HL-60/S4 (cell line): Measurements from ENCODE around the gene PTCH2.

ENCODE experiments used
- in situ Hi-C: fragments of 300-500 bp; cut with MboI; formaldehyde crosslinking; loops from 2 replicates; pipeline ENCODE4 v1.14.3; 2022; ENCODE audit warnings: low sequenced_read_pairs

The PTCH2 gene

DNA sequence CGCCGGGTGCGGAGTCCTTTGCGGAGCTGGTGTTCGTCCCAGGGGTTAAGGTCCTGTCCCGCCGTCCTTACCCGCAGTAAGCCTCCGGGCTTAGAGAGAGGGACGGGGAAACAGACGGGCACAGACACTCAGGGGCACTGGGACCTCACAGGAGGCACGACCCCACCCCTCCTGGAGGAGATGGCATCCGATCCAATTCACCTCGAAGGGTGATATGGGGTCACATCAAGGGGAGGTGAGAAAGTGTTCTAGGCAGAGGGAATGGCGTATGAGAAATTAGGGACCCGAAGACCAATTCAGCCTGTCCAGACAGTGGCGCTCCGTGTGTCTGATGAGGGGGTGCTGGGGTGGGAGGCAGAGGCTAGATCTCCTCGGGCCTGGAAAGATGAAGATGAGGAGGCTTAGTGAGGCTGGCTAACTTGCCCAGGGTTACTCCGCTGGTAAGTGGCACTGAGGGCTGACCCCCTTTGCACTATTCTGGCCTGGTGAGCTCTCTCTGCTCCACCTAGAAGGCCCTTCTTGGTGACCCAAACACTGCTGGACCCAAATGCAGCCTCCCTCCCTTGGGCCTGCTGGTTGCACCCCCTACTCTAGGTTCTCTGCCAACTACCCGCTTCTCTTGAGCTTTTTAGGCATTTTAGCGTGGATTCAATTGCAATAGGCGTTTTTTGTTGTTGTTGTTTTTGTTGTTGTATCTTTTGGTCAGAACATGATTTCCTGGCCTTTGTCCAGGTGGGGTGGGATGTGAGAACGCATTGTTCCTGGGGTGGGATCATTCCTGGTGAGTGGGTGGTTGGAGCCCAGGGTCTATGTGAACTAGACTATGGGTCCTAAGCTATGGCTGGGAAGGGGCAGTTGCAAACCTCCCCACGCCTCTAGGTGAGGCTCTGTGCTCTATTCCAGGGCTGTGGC, 22.5 kb downstream of the PTCH2 start:
- in situ Hi-C loops: no loop called here

DNA sequence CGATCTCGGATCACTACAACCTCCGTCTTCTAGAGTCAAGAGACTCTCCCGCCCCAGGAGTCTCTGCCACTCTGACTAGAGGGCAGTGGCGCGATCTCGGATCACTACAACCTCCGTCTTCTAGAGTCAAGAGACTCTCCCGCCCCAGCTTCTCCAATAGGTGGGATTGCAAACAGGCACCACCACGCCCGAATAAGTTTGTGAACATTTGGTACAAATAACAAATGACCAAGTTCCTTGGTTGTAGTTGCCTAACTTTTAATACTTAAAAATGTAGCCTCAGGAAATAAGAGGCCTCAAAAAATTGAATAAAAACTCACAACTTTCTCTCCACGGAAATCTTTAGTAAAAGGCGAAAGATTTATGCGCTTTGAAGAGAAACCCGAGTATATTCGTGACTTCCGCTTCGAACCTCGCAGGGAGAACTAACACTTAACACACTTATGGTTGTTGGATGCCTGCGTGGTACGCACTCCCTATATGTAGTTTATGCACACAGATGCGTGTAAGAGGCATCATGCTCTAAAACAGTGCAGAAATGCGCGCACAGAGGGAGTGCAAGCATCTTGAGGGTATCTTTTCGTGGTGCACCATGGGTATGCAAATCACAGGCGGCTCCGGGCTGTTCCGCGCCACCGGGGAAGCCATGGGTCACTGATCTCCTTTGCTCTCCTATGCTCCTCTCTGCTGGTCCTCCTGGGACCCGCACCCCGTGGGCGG, 23.3 kb downstream of the PTCH2 start:
- in situ Hi-C loops: loop anchor here (10.0 kb wide), 1 partner anchor 675 kb away; the partner anchor contains the start of gene TESK2

DNA sequence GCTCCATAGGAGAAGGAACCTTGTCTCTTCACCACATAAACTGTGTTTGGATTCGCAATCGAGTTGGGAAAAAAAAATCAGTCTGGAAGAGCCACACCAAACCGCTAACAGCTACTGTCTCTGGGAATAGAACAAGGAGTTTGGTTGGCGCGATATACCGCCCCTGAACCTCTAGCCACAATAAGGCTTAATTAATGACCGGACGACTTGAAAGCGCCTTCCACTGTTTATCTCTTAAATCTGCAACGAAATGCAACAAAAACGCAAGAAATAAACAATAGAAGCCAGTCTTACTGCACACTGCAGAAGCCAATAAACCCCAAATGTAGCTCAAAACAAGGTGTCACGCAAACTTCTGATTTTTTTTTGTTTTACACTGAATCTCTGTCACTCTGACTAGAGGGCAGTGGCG, 23.9 kb downstream of the PTCH2 start:
- in situ Hi-C loops: loop anchor here (10.0 kb wide), 1 partner anchor 676 kb away; the partner anchor contains the start of gene TESK2

DNA sequence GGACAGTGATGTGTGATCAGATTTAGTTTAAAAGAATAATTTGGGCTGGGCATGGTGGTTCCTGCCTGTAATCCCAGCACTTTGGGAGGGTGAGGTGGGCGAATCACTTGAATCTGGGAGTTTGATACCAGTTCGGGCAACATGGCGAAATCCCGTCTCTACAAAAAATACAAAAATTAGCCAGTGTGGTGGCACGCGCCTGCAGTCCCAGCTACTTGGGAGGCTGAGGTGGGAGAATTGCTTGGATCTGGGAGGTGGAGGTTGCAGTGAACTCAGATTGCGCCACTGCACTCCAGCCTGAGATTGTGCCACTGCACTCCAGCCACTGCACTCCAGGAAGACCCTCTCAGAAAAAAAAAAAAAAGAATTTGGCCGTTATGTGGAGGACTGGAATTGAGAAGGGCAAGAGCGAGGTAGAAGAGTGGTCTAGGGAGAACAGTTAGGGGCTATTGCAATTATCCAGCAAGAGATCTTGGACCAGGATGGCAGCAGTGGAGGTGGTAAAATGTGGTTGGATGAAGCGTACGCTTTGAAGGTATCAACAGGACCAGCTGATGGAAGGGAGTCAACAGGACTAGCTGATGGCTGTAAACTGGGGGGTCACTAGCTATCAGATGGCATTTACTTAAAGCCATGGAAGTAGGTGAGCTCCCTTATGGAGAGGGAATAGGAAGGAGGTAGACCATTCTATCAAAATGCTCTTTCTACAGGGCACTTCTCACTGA, 25.1 kb downstream of the PTCH2 start:
- in situ Hi-C loops: loop anchor here (10.0 kb wide), 1 partner anchor 677 kb away; the partner anchor contains the start of gene TESK2

DNA sequence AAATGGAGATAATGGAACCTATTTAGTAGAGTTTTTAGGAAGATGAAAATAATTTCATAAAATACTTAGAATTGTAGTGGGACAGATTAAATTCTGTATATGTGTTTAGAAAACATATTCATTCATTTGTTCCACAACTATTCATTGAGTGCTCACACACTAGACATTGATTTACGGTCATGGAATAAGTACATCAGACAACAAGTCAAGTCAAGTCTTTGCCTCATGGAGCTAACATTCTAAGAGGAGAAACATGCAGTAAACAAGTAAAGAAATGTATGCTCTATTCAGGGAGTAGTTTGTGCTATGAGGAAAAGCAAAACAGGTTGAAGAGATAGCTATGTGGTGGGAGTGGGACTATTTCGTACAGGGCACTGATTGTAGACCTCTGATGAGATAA, 25.7 kb downstream of the PTCH2 start:
- in situ Hi-C loops: loop anchor here (10.0 kb wide), 1 partner anchor 677 kb away; the partner anchor contains the start of gene TESK2

DNA sequence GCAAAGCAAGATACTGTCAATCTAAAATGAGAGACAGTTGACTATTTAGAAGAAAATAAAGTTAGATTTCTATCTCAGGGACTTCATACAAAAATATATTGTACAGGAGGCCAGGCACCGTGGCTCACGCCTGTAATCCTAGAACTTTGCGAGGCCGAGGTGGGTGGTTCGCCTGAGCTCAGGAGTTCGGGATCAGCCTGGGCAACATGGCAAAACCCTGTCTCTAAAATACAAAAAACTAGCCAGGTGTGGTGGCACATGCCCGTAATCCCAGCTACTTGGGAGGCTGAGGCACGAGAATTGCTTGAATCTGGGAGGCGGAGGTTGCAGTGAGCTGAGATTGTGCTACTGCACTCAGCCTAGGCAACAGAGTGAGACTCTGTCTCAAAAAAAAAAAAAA, 27.1 kb downstream of the PTCH2 start:
- in situ Hi-C loops: loop anchor here (10.0 kb wide), 1 partner anchor 679 kb away; the partner anchor contains the start of gene TESK2

DNA sequence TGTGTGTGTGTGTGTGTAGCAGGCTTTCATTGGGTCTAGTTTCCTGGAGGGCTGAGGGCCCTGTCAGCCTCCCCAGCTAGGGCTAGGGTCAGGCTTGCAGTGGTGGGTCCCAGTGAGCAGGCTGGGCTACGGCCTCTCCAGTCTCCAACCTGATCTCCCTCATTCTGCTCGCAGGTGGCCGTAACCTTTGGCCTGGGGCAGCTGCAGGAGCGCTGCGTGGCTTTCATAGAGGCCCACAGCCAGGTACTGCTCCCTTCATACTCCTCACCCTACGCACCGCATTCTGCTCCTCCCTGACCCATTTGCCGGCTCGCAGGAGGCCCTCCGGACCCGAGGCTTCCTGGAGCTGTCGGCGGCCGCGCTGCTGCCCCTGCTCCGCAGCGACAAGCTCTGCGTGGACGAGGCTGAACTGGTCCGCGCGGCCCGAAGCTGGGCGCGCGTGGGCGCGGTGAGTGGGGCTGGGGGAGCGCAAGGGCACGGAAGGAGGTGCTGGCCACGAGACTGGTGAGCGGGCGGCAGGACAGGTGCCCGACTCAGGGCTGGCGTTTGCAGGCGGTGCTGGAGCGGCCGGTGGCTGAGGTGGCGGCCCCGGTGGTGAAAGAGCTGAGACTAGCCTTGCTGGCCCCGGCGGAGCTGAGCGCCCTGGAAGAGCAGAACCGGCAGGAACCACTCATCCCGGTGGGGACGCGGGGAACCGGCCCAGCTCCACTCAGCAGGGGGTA, 30.1 kb downstream of the PTCH2 start:
- in situ Hi-C loops: loop anchor here (10.0 kb wide), 1 partner anchor 682 kb away; the partner anchor contains the start of gene TESK2

DNA sequence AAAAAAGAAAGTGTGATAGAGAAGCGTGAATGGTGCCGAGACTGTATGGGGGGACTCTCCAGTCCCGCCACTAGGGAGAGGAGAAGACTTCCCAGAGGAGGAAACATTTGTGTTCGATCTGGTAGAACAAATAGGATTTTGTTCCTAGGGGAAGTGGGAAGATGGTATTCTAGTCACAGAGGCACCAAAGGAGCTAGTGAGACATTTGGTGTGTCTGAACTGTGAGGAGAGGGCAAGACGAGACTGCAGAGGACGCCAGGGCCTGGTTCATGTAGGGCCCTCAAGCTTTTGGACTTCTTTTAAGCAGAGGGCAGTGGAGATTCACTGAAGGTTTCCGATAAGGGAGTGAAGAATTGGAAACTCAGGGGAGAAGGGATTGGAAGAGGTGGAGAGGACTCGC, 31.8 kb downstream of the PTCH2 start:
- in situ Hi-C loops: loop anchor here (10.0 kb wide), 1 partner anchor 684 kb away; the partner anchor contains the start of gene TESK2

DNA sequence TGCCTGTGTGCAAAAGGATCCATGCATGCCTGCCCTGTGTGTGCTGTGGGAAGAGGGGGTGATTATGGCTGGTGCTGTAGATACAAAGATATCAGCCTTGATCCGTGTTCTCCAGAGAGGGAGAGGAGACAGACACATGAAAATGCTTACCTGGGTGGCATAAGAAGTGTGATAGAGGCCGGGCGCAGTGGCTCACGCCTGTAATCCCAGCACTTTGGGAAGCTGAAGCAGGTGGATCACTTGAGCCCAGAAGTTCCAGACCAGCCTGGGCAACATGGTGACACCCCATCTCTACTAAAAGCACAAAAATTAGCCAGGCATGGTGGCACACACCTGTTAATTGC, 32.3 kb downstream of the PTCH2 start:
- in situ Hi-C loops: loop anchor here (10.0 kb wide), 1 partner anchor 684 kb away; the partner anchor contains the start of gene TESK2

DNA sequence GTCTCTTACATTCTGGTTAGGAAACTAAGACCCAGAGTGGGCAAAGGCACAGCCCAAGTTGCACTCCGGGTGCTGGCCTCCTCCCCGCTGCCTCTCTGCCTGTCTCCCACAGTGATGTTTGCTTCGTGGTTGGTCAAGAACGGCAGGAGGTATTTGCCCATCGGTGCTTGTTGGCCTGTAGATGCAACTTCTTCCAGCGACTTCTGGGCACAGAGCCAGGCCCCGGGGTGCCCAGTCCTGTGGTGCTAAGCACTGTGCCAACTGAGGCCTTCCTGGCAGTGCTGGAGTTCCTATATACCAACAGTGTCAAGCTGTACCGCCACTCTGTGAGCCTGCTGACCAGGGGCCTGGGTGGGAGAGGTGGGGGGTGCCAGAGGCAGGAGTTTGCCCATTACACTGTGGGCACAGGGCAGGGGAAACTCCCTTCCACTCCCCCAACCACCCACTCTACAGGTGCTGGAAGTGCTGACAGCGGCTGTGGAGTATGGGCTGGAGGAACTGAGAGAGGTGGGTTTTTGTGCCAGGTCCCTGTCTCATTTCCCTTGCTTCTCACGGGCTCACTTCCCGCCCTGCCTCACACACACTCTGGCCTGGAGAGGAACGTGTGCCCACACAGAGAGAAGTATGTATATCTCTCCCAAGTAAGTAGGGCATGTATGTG, 32.8 kb downstream of the PTCH2 start:
- in situ Hi-C loops: loop anchor here (10.0 kb wide), 1 partner anchor 685 kb away; the partner anchor contains the start of gene TESK2

DNA sequence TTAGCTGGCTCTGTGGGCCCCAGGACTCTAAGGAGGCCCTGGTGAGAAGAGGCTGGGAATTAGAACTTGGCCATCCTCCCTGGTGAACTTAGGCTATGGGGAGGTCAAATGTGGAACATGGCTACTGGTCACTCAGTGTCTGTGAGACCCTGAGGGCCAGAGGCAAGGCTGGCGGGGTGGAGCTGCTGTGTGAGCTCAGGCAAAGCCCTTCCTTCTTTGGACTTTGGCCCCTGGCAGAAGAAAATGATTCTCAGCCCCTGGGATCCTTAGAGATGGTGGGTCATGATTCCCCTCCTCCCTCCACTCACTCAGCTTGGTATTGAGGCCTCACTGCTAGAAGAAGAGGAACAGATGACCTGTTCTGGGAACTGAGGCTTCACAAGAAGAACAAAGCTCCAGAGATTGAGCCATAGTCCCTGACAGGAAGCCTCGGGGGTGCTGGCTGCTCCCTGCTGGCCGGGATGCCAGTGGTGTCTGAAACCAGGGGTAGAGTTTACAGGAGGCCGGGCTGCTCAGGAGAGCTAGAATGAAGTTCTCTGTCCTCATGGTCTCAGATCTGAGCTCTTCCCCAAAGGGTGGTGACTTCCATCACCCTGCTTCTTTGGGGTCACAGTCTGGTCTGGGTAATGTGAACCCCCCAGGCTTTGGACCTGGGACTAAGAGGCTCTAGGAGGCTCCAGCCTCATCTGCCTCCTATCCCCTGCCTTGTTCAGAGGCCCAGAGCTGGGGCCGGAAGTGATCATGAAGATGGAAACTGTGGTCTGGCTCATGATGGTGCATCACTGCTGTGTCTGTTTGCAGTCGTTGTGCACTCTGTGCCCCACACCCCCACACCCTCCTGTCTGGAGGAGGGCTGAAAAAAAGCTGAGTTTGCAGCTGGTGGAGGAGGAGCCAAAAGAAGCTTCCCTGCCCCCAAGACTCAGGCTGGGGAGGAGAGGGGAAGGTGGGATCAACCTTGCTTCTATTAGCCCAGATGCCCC, 33.8 kb downstream of the PTCH2 start:
- in situ Hi-C loops: no loop called here

DNA sequence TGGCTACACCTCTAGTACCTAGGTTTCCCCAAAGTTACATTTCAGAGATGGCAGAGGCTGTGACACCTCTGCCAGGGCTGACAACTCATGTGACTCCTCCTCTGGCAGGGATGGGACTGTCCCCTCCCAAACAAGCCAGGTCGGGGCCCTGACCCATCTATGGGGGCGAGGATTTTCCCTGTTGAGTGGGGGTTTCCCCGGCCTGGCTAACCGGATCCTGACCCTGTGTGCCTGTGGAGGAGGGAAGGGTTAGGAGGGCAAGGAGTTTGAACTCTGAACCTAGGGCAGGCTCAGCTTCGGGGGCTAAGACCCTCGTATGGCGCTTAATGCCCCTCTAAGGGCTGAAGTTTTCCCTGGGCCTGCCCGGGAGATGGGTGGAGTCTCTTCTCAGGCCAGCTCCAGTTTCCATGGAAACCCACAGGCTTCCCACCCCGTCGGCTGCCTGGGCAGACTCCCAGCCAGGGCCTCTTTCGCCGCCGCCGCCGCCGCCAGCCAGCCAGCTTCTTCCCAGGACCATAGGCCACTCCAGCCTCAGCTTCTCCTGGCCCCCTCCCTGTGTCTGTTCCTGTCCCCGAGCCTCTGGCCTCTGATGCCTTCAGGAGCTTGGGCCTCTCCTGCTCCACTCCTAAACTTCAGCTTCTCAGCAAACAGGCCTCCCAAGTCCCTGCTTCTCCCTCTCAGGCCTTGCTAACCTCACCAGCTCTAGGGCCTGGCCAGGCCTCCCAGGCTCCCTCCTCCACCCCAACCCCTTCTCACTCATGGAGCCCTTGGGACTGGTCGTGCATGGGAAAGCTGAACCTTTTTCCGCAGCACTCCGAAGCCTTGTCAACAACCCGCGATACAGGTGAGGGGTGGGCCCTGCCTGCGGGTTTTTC, 34.8 kb downstream of the PTCH2 start, which contains the start of gene BTBD19:
BTBD19 (plus strand) TSS at position 461 of the 875 bp plus-strand sequence; CDS start at position 759, 298 bp downstream.
- in situ Hi-C loops: no loop called here

DNA sequence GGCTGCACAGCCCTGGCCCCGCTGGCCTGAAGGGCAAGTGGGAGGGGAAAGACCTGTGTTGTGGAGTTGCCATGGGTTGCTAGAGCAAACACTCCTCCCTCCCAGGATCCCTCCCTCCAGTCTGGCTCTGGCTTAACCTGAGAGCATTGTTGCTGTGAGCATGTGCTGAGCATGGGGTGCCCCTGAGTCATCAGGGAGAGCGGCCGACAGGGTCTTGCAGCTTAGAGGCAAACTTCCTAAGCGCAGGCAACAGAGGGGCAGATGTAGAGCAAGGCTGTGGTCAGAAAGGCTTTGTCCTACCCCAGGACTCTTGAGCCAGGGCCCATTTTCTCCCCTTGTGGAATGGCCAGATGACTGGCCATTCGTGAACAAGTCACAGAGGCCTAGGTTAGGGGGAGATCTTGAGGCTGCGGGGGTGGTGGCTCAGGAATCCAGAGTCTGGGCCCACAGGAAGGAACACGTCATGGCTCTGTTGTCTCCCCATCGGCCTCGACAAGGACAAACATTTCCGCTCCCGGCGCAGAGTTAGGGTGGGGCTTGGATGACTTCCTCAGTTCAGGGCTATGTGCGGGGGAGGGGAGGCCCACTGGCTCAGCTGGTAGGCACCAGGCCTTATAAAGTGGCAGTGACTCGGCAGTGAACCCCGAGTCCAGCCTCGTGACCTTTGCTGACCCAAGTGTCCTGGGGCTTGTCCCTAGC, 35.5 kb downstream of the PTCH2 start:
- in situ Hi-C loops: no loop called here

DNA sequence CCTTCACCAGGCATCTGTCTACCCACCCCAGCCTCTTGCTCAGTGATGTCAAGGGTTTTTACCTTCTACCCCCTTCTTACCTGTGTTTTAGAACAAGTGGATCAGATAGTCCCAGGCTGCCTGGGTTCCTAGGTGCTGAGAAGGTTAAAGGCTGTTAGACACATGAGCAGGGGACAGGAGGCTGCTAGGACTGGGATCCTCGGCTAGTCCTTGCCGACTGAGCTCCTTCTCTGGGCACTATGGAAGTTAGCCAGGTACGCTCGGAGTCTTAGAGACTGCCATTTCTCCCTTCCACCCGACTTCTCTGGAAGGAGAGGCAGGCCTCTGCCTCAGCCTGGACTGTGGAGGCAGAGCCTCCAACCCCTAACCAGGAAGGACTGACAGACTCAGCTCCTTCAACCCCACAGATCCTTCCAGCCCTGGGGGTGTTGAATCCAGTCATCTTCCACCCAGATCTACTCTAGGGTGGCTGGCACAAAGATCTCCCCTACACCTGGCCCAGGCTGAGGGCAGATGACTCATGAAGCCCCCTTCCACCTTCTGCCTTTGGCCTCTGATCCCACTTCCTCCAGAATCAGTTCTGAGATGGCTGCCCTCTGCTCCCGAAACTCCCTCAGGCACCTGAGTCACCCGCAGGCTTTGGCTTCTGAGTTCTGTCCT, 36.2 kb downstream of the PTCH2 start, which contains the start of gene DYNLT4:
DYNLT4 (minus strand) TSS at position 648 of the 660 bp plus-strand sequence. CDS start 683 bp downstream, outside the sequence.
- in situ Hi-C loops: no loop called here

DNA sequence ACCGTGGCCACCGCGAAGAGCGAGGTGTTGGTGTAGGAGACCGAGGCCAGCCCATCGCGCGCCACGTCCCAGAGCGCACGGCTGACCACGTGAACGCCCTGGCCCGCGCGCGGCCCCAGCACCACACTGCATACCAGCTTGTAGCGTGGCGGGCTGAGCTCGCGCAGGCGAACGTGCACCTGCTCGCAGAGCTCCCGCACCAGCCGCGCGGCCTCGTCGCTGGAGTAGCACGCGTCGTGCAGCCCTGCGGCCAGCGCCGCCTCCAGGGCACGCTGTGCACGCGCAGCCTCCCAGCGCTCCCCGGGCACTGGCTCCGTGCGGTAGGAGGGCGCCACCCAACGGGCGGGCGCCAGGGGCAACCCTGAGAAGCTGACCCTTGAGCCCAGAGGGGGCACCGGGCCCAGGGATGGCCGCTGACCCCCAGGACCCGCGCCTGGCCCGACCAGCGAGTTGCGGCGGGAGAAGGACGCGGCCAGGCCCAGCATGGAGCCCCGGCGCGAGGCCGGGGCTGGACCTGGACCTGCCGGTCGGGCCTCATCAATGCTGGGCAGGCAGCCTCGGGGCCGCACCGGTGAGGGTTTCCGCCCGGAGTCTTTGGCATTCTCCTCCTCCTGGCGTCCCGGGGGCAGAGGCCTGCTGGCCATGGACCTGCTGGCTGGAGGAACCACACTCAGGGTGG, 36.9 kb downstream of the PTCH2 start:
- in situ Hi-C loops: no loop called here
